ENCODE measurements around the gene GRK7.
"Not testable (repeated sequence)": the region's sequence is repeated elsewhere in the genome, so short reads cannot be mapped to it uniquely, and the experiment has no call there.

The GRK7 gene

GRCh38 chr3:141796081-141796888 lies 33.1 kb downstream of the GRK7 start:
- DNase-seq = no peak

GRCh38 chr3:141796889-141797781 lies 33.9 kb downstream of the GRK7 start:
- DNase-seq = no peak

GRCh38 chr3:141797819-141798447 lies 34.7 kb downstream of the GRK7 start:
- DNase-seq = no peak

- no peak for DNase-seq
These were observed 35.2 kb downstream of the GRK7 start for GRCh38 chr3:141798448-141798845.

- DNase-seq = no peak
These were observed 39.3 kb downstream of the GRK7 start for GRCh38 chr3:141802316-141803077.

DNA sequence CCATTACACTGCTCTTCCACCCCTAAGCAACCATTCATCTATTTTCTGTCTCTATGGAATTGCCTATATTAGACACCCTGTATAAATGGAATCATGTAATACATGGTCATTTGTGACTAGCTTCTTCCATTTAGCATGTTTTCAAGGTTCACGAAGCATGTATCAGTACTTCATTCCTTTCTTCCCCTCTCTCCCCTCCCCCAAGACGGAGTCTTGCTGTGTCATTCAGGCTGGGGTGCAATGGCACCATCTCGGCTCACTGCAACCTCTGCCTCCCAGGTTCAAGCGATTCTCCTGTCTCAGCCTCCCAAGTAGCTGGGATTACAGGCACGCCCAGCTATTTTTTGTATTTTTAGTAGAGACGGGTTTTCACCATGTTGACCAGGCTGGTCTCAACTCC lies 40.3 kb downstream of the GRK7 start:
- DNase-seq = not testable (repeated sequence)

DNA sequence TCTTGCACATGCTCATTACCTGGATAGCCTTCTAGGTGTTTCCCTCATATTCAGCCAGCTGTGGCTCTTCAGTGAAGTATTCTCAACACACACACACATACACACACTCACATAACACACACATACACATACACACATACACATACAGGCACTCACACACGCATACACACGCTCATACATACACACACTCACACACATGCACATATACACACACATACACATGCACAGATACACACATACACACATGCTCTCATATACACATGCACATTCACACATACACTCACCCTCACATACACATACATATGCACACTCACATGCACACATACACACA lies 41.2 kb downstream of the GRK7 start:
- DNase-seq = no peak

DNA sequence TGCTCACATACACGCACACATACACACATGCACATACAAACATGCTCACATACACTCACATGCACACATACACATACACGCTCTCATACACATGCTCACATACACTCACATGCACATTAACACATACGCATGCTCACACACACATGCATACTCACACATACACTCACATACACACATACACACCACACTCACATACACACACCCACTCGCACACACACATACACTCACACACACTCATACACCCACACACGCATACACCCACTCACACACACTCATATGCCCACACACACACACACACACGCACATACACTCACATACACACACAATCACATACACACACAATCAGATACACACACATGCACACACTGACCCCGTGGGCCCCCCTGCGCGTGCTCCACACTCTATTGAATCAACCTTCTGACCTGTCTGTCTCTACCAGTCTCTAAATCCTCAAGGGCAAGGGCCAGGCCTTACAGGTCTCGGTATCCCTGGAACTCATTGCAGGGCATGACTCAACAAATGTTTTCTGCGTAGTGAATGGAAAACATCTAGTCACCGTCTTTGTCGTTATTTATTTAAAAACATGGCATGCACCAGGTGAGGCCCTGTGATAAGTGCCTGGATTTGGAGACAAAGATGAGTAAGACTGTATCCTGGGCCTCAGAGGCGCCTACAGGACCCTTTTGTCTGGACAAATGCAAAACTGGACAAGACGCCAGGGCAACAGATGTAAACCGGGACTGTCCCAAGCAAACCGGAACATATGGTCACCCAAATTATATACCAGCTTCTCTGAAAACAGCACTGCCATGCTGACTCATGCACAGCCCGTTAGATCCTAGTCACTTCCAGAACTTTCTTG lies 41.8 kb downstream of the GRK7 start:
- no peak for DNase-seq

DNA sequence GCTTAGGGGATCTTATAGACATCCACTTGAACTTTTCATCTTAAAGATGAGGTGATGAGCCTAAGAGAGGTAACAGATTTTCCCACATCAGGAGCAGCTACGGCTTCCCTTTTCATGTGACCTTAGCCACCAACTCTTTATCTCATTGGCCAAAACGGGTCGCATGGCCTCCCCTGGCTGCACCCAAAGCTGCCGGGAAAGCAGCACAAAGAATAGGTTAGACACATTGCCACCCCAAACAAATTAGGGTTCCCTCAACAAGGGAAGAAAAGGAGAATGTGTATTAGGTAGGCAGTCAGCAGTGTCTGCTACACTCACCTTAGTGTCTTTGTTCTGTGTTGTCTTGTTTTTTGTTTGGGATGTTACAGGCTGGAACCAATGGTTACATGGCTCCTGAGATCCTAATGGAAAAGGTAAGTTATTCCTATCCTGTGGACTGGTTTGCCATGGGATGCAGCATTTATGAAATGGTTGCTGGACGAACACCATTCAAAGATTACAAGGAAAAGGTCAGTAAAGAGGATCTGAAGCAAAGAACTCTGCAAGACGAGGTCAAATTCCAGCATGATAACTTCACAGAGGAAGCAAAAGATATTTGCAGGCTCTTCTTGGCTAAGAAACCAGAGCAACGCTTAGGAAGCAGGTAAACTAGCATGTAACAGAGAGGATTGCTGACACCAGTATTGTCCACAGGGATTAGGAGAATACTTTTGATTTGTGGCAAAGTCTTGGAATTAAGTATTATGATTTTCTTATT lies 44.2 kb downstream of the GRK7 start:
- DNase-seq = no peak

DNA sequence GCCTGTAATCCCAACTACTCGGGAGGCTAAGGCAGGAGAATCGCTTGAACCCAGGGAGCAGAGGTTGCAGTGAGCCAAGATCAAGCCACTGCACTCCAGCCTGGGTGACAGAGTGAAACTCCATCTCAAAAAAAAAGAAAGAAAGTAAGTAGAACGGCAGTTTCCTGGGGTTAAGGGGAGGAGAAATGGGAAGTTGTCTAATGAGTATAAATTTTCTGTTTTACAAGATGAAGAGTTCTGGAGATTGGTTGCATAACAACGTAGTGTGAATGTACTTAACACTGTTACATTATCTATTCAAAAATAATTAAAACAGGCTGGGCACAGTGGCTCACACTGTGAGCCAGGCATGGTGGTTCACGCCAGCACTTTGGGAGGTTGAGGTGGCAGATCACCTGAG lies 45.4 kb downstream of the GRK7 start:
- no peak for DNase-seq

DNA sequence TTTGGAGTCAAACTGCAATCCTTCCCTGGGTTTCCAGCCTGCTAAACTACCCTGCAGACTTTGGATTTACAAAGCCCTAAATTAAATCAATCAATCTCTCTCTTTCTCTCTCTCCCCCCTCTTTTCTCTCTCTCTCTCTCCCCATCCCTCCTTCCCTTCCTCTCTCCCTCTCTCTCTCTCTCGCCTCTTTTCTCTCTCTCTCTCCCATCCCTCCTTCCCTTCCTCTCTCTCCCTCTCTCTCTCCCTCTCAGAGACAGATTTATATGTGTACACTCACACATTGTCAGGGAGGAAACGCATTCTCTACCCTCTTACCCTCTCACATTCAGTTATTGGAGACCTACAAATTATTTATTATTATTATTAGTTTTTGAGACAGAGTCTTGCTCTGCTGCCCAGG lies 47.0 kb downstream of the GRK7 start:
- DNase-seq = no peak

- no peak for DNase-seq
These were observed 48.1 kb downstream of the GRK7 start for GRCh38 chr3:141811348-141811747.

GRCh38 chr3:141812084-141812483 lies 48.9 kb downstream of the GRK7 start:
- no peak for DNase-seq

DNA sequence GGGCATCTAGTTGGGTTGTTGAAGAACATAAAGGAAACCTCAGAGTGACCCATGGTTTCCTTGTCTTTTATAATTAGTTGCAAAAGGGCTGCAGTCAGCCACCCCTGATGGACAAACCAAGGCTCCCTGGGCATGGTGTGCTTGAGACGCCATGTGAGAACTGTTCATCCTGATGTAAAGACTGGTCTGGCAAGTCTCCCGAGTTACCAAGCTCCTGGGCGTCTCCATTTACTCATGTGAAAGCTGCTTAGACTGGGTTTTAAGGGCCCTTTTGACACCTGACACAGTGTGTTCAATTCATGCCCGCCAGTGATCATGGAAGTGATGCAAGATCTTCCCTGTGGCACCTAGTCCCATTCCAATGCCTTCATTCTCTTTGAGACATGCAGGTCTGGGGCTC lies 49.4 kb downstream of the GRK7 start:
- DNase-seq = no peak
